Panc1 (cell line): ENCODE data around the gene AGBL3. TPM values are rescaled to one million over a fixed set of nuclear protein-coding genes. Genes with fewer than 3 reads are reported as not detected.

Source experiments
- ATAC-seq: fragments of 200-7000 bp; cut with Tn5 transposase; 2 replicates; pipeline ENCODE4 v1.9.1; 2020; ENCODE audit warnings: mild to moderate bottlenecking, moderate library complexity
- BruUV-seq: library from RNA; stranded (reverse); fragments of 400-500 nt; replicated peaks from 2 replicates; lab custom pipeline; 2021; lab: Mats Ljungman, UMichigan
- CTCF ChIA-PET: fragments of 300-600 bp; sonication (Branson Sonifier 250); formaldehyde crosslinking; loops from one replicate; lab custom pipeline; 2022; ENCODE audit warnings: antibody characterized with exemption; lab: Charles Lee
- POLR2A ChIA-PET: fragments of 300-600 bp; sonication (Branson Sonifier 250); formaldehyde crosslinking; loops from one replicate; lab custom pipeline; 2022; ENCODE audit warnings: antibody characterized with exemption; lab: Charles Lee
- DNase-seq: peaks from one replicate; pipeline ENCODE4 v3.0.0-alpha.2; 2010; ENCODE audit warnings: low read depth, low spot score
- H3K27ac ChIP-seq: 2 replicates; pipeline ENCODE4 v1.5.1; 2011; ENCODE audit warnings: mild to moderate bottlenecking, low read length, inconsistent platforms
- H3K27me3 ChIP-seq: fragments of 200-500 bp; sonication (Bioruptor generic); 2 replicates; pipeline ENCODE4 v1.6.0; 2014; ENCODE audit warnings: low read length, inconsistent platforms; ENCODE audit not compliant: control insufficient read depth, insufficient read depth
- H3K36me3 ChIP-seq: fragments of 200-500 bp; sonication (Bioruptor generic); 2 replicates; pipeline ENCODE4 v1.5.1; 2014; ENCODE audit warnings: inconsistent platforms, mild to moderate bottlenecking, low read length, moderate library complexity; ENCODE audit not compliant: control insufficient read depth, insufficient read depth
- H3K4me1 ChIP-seq: 2 replicates; pipeline ENCODE4 v1.5.1; 2011; ENCODE audit warnings: inconsistent platforms, mild to moderate bottlenecking, low read length, moderate library complexity; ENCODE audit not compliant: control insufficient read depth, insufficient read depth
- H3K4me3 ChIP-seq, 2 experiments: 2 replicates each; pipeline ENCODE4 v1.5.1; 2011 to 2012; ENCODE audit warnings: low read depth in 2 of 2, low read length in 2 of 2, mild to moderate bottlenecking in 2 of 2, inconsistent platforms in 1 of 2, moderate library complexity in 1 of 2
- H3K9me3 ChIP-seq: fragments of 200-500 bp; sonication (Bioruptor generic); 2 replicates; pipeline ENCODE4 v1.5.1; 2014; ENCODE audit warnings: low read depth, mild to moderate bottlenecking, inconsistent platforms, low read length, moderate library complexity; ENCODE audit not compliant: control insufficient read depth, insufficient read depth
- CTCF ChIP-seq: fragments of 450-650 bp; IDR thresholded peaks from 2 replicates; pipeline ENCODE4 v1.5.1; 2017; ENCODE audit warnings: mild to moderate bottlenecking
- POLR2AphosphoS5 ChIP-seq: IDR thresholded peaks from 2 replicates; pipeline ENCODE4 v1.6.1; 2012; ENCODE audit warnings: mild to moderate bottlenecking, low read depth, low read length, moderate library complexity
- REST ChIP-seq, 2 experiments: IDR thresholded peaks; 2 replicates each; pipeline ENCODE4 v1.6.1; 2011 to 2012; ENCODE audit warnings: low read depth in 2 of 2, control low read depth in 1 of 2, low read length in 1 of 2, mild to moderate bottlenecking in 1 of 2, moderate library complexity in 1 of 2; ENCODE audit not compliant: insufficient read depth in 1 of 2
- SIN3A ChIP-seq: IDR thresholded peaks from 2 replicates; pipeline ENCODE4 v1.6.1; 2012; ENCODE audit warnings: low read depth, mild to moderate bottlenecking, low read length, moderate library complexity, borderline replicate concordance; ENCODE audit not compliant: insufficient read depth
- TCF7L2 ChIP-seq: IDR thresholded peaks from 2 replicates; pipeline ENCODE4 v1.6.1; 2011; ENCODE audit warnings: mild to moderate bottlenecking, low read depth, low read length, inconsistent platforms
- in situ Hi-C: cut with HindIII; loops from 2 replicates; pipeline ENCODE4 v1.10.0; 2016; ENCODE audit warnings: low sequenced_read_pairs, low pct_unique_long_range_greater_than_20kb
- intact Hi-C: fragments of 100-400 bp; cut with micrococcal nuclease; formaldehyde crosslinking; loops from one replicate; pipeline ENCODE4 v1.10.0; 2022; ENCODE audit not compliant: unreplicated experiment
- total RNA-seq: library from RNA; stranded (reverse); gene quantifications from one replicate; pipeline ENCODE4 v1.2.1, GENCODE V29; 2021; ENCODE audit not compliant: unreplicated experiment

The AGBL3 gene
- total RNA-seq, 1 experiment from 2014 or later: 2.5 TPM

GRCh38 chr7:135179321-135179925, 193.1 kb downstream of the AGBL3 start:
- in situ Hi-C loops: no loop called here
- ATAC-seq (no peak), DNase-seq (no peak)
- H3K4me1 ChIP-seq: no peaks in the 10 kb centered on the region
- intact Hi-C loops: loop anchor here (10.0 kb wide), 1 partner anchor 55 kb away; the partner anchor contains the start of gene STRA8
- ChIA-PET CTCF (no interaction called here), POLR2A (interaction anchor here (0.5 kb wide), 1 partner anchor 672 kb away, joined by 4 read pairs; no protein-coding TSS in a partner anchor)
- TF ChIP-seq POLR2AphosphoS5: no peak
- TF ChIP-seq SIN3A: no peak
- no peak for TF ChIP-seq CTCF
- TF ChIP-seq TCF7L2: no peak
- TF ChIP-seq REST (IDR thresholded peaks at IDR 0.05; ENCODE audit: insufficient read depth in 1 of 2, low read depth in 2 of 2, low read length in 1 of 2): no peak
- H3K27me3 ChIP-seq: no peaks in the 10 kb centered on the region
- no peak overlapping the region for H3K27ac ChIP-seq
- no peak overlapping the region for H3K4me3 ChIP-seq
- H3K9me3 ChIP-seq: peaks cover 17% of the 10 kb centered on the region; the same call in 1 of the 2 replicates
- no TSS peak for BruUV-seq
- H3K36me3 ChIP-seq: no peaks in the 10 kb centered on the region

- in situ Hi-C loops (no loop called here), intact Hi-C loops (no loop called here)
- ATAC-seq: no peak
- no peak overlapping the region for H3K27ac ChIP-seq
- peaks cover 17% of the 10 kb centered on the region; the same call in 1 of the 2 replicates for H3K9me3 ChIP-seq
- CTCF ChIA-PET: no interaction called here
- BruUV-seq: no TSS peak
- H3K36me3 ChIP-seq: no peaks in the 10 kb centered on the region
- POLR2A ChIA-PET: interaction anchor here (0.5 kb wide), 1 partner anchor 671 kb away, joined by 4 read pairs; no protein-coding TSS in a partner anchor
- no peak for TF ChIP-seq REST (IDR thresholded peaks at IDR 0.05; ENCODE audit: insufficient read depth in 1 of 2, low read depth in 2 of 2, low read length in 1 of 2)
- TF ChIP-seq CTCF: no peak
- TF ChIP-seq TCF7L2: no peak
- no peak for TF ChIP-seq POLR2AphosphoS5
- no peak for TF ChIP-seq SIN3A
- DNase-seq: no peak
- no peaks in the 10 kb centered on the region for H3K27me3 ChIP-seq
- H3K4me1 ChIP-seq: no peaks in the 10 kb centered on the region
- no peak overlapping the region for H3K4me3 ChIP-seq
These were observed 193.8 kb downstream of the AGBL3 start for GRCh38 chr7:135180122-135180521.
